Osteoblast (primary cell): ENCODE data around the gene PSMC1. TPM values are rescaled to one million over a fixed set of nuclear protein-coding genes. Genes with fewer than 3 reads are reported as not detected.

Source experiments
- DNase-seq: peaks from one replicate; pipeline ENCODE4 v3.0.0; 2011; ENCODE audit warnings: low spot score, mixed read lengths; ENCODE audit not compliant: insufficient read length; ENCODE audit errors: missing footprints
- H2AFZ ChIP-seq: 2 replicates; pipeline ENCODE4 v1.6.0; 2011; ENCODE audit warnings: mild to moderate bottlenecking, low read length
- H3K27ac ChIP-seq: 2 replicates; pipeline ENCODE4 v1.5.1; 2011; ENCODE audit warnings: mild to moderate bottlenecking, low read depth, low read length, moderate library complexity
- H3K27me3 ChIP-seq: 2 replicates; pipeline ENCODE4 v1.6.0; 2012; ENCODE audit warnings: mild to moderate bottlenecking, control low read depth, inconsistent platforms, low read length, moderate library complexity; ENCODE audit not compliant: insufficient read depth
- H3K36me3 ChIP-seq: 2 replicates; pipeline ENCODE4 v1.5.1; 2011; ENCODE audit warnings: mild to moderate bottlenecking, low read length, control low read depth, moderate library complexity; ENCODE audit not compliant: insufficient read depth
- H3K4me1 ChIP-seq: 2 replicates; pipeline ENCODE4 v1.5.1; 2011; ENCODE audit warnings: mild to moderate bottlenecking, low read length, control low read depth, moderate library complexity; ENCODE audit not compliant: insufficient read depth
- H3K4me2 ChIP-seq: 2 replicates; pipeline ENCODE4 v1.6.0; 2011; ENCODE audit warnings: mild to moderate bottlenecking, low read length; ENCODE audit not compliant: insufficient read depth
- H3K4me3 ChIP-seq: fragments of 200-600 bp; sonication (generic); 3 replicates; pipeline ENCODE4 v1.5.1; 2012; ENCODE audit warnings: mild to moderate bottlenecking, low read length, inconsistent platforms; ENCODE audit not compliant: insufficient read depth
- H3K79me2 ChIP-seq: 2 replicates; pipeline ENCODE4 v1.6.0; 2012; ENCODE audit warnings: mild to moderate bottlenecking, low read length, control low read depth, inconsistent platforms; ENCODE audit not compliant: insufficient read depth
- H3K9me3 ChIP-seq: 2 replicates; pipeline ENCODE4 v1.5.1; 2011; ENCODE audit warnings: low read depth, low read length, control low read depth
- H4K20me1 ChIP-seq: 2 replicates; pipeline ENCODE4 v1.6.0; 2012; ENCODE audit warnings: mild to moderate bottlenecking, low read length, control low read depth; ENCODE audit not compliant: insufficient read depth
- CTCF ChIP-seq: IDR thresholded peaks from 2 replicates; pipeline ENCODE4 v1.5.1; 2011; ENCODE audit warnings: mild to moderate bottlenecking, low read depth, low read length, moderate library complexity; ENCODE audit errors: extremely low read depth
- total RNA-seq: library from RNA; depleted of rRNA; stranded (reverse); fragments of >200 nt; gene quantifications from 2 replicates; pipeline ENCODE4 v1.2.3, GENCODE V29; 2012

PSMC1 gene
- total RNA-seq, 1 donor = 94.8 TPM

DNA sequence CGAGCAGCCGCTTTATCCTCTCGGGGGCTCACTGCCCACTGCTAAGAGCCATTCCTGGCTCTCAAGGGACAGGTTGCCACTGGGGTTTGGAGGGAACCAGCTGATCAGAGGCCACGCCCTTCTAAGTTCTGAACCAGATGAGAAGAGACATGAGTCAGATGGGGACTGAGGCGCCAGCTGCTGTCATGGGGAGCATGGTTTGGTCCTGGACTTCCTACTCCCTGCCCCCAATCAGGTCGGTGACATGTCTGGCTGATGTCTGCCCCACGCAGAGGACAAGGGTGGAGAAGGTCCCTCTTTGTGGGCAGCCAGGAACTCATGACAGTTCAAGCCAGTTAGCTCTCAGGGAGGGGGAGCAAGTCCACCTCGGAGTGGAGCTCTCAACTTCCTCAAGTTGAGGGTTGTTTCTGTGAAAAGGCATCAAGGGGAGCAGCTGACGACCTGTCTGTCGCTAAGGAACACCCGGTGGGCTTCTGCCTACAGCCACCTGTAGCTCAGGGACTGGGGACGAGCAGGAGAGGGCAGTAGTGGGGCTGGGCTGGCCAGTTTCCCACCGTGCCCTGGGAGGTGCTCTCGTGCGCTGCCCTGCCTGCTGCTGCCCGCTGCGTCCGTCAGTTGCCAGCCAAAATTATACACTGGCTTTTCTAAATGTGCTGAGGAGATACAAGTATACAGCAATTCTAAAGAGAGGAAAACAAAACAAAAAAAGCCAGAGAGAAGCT is 20.5 kb downstream of the PSMC1 start:
- H4K20me1 ChIP-seq = no peaks in the 10 kb centered on the region
- H3K79me2 ChIP-seq = no peaks in the 10 kb centered on the region
- H3K4me3 ChIP-seq = no peak overlapping the region
- H3K27ac ChIP-seq = peak overlapping the region; percentile 91
- TF ChIP-seq CTCF = no peak
- peaks cover 42% of the 10 kb centered on the region for H3K4me1 ChIP-seq
- H3K36me3 ChIP-seq = peaks cover 40% of the 10 kb centered on the region
- H2AFZ ChIP-seq = no peak overlapping the region
- H3K4me2 ChIP-seq = no peak overlapping the region
- DNase-seq = peak; percentile 82
- H3K27me3 ChIP-seq = no peaks in the 10 kb centered on the region
- no peaks in the 10 kb centered on the region for H3K9me3 ChIP-seq

GRCh38 chr14:90277581-90278198 is 21.3 kb downstream of the PSMC1 start:
- DNase-seq = peak; percentile 30
- no peak for TF ChIP-seq CTCF
- H3K4me3 ChIP-seq = no peak overlapping the region
- H2AFZ ChIP-seq = no peak overlapping the region
- H3K4me2 ChIP-seq = no peak overlapping the region
- no peaks in the 10 kb centered on the region for H3K9me3 ChIP-seq
- peaks cover 47% of the 10 kb centered on the region for H3K4me1 ChIP-seq
- H3K79me2 ChIP-seq = no peaks in the 10 kb centered on the region
- no peaks in the 10 kb centered on the region for H3K27me3 ChIP-seq
- no peaks in the 10 kb centered on the region for H4K20me1 ChIP-seq
- H3K36me3 ChIP-seq = peaks cover 37% of the 10 kb centered on the region
- no peak overlapping the region for H3K27ac ChIP-seq

- Histone ChIP-seq H3K4me3 (no peak overlapping the region), H3K27ac (no peak overlapping the region), H3K9me3 (no peaks in the 10 kb centered on the region), H3K4me2 (no peak overlapping the region), H3K4me1 (peaks cover 46% of the 10 kb centered on the region), H3K36me3 (peaks cover 31% of the 10 kb centered on the region), H4K20me1 (no peaks in the 10 kb centered on the region), H3K27me3 (no peaks in the 10 kb centered on the region), H2AFZ (no peak overlapping the region), H3K79me2 (no peaks in the 10 kb centered on the region)
- TF ChIP-seq CTCF = no peak
- DNase-seq = peak; percentile 10
Observed at GRCh38 chr14:90278199-90279175, 22.1 kb downstream of the PSMC1 start.

DNA sequence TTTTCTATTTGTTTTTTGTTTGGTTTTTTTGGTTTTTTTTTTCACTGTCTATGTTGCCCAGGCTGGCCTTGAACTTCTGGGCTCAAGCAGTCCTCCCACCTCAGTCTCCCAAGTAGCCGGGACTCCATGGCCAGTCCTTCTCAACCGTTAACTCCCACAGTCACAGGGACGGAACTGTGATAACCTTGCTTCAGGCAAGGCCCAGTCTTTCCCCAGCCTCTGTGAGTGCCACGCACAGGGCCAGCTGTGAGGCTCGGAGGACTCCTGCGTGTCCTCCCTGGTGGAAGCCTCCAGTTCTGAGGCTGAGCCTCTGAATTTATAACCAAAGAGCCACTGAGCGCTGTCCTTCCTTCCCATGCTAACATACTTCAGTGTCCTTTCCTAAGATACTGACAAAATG is 23.7 kb downstream of the PSMC1 start:
- DNase-seq = no peak
- Histone ChIP-seq H3K36me3 (peaks cover 22% of the 10 kb centered on the region), H3K4me2 (no peak overlapping the region), H3K79me2 (no peaks in the 10 kb centered on the region), H3K27ac (peak overlapping the region; percentile 88), H3K4me3 (no peak overlapping the region), H4K20me1 (no peaks in the 10 kb centered on the region), H3K27me3 (no peaks in the 10 kb centered on the region), H3K4me1 (peaks cover 35% of the 10 kb centered on the region), H2AFZ (no peak overlapping the region), H3K9me3 (no peaks in the 10 kb centered on the region)
- no peak for TF ChIP-seq CTCF
